Lower lobe of right lung (tissue), 2 donors: Measurements from ENCODE around the gene SCGN. TPM values are rescaled to one million over a fixed set of nuclear protein-coding genes. Genes with fewer than 3 reads are reported as not detected.

ENCODE experiments used
- ATAC-seq, 2 donors: fragments of 200-7000 bp; cut with Tn5 transposase; one replicate each; pipeline ENCODE4 v1.9.1; 2020 to 2022; ENCODE audit warnings: mild to moderate bottlenecking in 2 of 2, moderate library complexity in 2 of 2
- DNase-seq: peaks from one replicate; pipeline ENCODE4 v3.0.0-alpha.2; 2020
- H3K27ac ChIP-seq: fragments of 200-600 bp; one replicate; pipeline ENCODE4 v1.8.0; 2022
- H3K27me3 ChIP-seq: fragments of 200-600 bp; one replicate; pipeline ENCODE4 v1.8.0; 2022; ENCODE audit warnings: low read depth
- H3K36me3 ChIP-seq: fragments of 200-600 bp; one replicate; pipeline ENCODE4 v1.8.0; 2022; ENCODE audit warnings: mild to moderate bottlenecking
- H3K4me1 ChIP-seq: fragments of 200-600 bp; one replicate; pipeline ENCODE4 v1.8.0; 2022
- H3K4me3 ChIP-seq: fragments of 200-600 bp; one replicate; pipeline ENCODE4 v1.8.0; 2022; ENCODE audit warnings: mild to moderate bottlenecking
- H3K9me3 ChIP-seq: fragments of 200-600 bp; one replicate; pipeline ENCODE4 v1.8.0; 2022
- intact Hi-C: fragments of 100-400 bp; cut with DNase I; formaldehyde crosslinking; loops from one replicate; pipeline ENCODE4 v1.11.0; 2022
- total RNA-seq: library from RNA; stranded (reverse); fragmentation: NEBNext Ultra II Directional; extraction: Animal tissue kit (Norgen Biotek cat#: 25700); gene quantifications from one replicate; pipeline ENCODE4 v1.2.1, GENCODE V29; 2021
- TF ChIP-seq, protein P1 (sequence below): fragments of 200-600 bp; IDR thresholded peaks from one replicate; pipeline ENCODE4 v1.8.0; 2022; ENCODE audit warnings: antibody characterized with exemption, mild to moderate bottlenecking
- donor health status: DM: no; HTN: yes; CAD: no; lungs with severe emphysema.

Gene SCGN
- total RNA-seq, 1 donor from 2014 or later = not detected

DNA sequence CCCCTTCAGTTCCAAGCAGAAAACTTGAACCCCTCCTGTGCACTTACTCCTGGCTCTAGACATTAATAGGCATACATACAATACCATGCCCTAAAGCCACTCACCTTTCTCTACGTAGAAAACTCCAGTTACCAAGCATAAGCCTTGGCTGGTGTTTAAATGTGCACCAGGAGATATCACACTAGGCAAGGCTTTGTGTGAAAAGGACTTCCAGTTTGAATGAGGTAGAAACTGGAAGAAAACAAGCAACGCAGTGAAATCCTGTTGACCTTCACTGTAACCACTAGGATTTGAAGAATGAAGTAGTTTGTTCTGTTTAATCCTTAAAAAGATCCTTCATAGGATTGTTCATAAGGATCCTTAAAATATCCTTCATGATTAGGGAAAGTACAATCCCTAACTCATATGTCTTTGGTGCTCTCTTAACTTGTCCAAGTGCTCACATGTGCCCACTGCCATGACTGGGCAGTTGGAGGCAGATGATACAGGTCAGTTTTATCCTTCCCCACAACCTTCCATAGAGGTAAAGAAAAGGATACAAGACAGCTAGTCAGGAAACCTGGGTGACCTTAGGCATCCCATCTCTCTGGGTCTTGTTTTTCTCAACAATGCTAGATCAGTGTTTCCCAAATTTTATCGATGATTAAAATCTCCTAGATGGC lies 9.2 kb upstream of the SCGN start:
- no peak overlapping the region for H3K27ac ChIP-seq
- intact Hi-C loops = no loop called here
- no peak overlapping the region for H3K4me3 ChIP-seq
- no peaks in the 10 kb centered on the region for H3K4me1 ChIP-seq
- no peaks in the 10 kb centered on the region for H3K36me3 ChIP-seq
- no peaks in the 10 kb centered on the region for H3K9me3 ChIP-seq
- TF ChIP-seq, protein P1, sequence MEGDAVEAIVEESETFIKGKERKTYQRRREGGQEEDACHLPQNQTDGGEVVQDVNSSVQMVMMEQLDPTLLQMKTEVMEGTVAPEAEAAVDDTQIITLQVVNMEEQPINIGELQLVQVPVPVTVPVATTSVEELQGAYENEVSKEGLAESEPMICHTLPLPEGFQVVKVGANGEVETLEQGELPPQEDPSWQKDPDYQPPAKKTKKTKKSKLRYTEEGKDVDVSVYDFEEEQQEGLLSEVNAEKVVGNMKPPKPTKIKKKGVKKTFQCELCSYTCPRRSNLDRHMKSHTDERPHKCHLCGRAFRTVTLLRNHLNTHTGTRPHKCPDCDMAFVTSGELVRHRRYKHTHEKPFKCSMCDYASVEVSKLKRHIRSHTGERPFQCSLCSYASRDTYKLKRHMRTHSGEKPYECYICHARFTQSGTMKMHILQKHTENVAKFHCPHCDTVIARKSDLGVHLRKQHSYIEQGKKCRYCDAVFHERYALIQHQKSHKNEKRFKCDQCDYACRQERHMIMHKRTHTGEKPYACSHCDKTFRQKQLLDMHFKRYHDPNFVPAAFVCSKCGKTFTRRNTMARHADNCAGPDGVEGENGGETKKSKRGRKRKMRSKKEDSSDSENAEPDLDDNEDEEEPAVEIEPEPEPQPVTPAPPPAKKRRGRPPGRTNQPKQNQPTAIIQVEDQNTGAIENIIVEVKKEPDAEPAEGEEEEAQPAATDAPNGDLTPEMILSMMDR = no peak
- no peaks in the 10 kb centered on the region for H3K27me3 ChIP-seq
- ATAC-seq (no peak), DNase-seq (no peak)

DNA sequence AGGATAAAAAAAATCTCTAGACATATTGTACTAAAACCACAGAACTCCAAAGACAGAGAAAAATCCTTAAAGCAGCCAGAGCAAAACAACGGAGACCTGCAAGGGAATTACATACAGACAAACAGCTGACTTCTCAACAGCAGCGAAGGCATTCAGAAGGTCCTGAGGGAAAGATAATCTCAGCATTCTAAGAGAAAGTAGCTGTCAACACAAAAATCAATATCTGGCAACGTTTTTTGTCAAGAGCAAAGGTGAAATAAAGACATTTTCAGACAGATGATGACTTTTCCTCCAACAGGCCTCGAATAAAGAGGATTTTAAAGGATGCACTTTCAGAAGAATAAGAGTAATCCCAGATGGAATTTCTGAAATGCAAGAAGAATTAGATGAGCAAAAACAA lies 6.1 kb upstream of the SCGN start:
- Histone ChIP-seq H3K4me3 (no peak overlapping the region), H3K36me3 (no peaks in the 10 kb centered on the region), H3K27me3 (peaks cover 4% of the 10 kb centered on the region), H3K27ac (no peak overlapping the region), H3K4me1 (no peaks in the 10 kb centered on the region), H3K9me3 (no peaks in the 10 kb centered on the region)
- intact Hi-C loops = no loop called here
- ATAC-seq (no peak), DNase-seq (no peak)
- TF ChIP-seq, protein P1 = no peak

DNA sequence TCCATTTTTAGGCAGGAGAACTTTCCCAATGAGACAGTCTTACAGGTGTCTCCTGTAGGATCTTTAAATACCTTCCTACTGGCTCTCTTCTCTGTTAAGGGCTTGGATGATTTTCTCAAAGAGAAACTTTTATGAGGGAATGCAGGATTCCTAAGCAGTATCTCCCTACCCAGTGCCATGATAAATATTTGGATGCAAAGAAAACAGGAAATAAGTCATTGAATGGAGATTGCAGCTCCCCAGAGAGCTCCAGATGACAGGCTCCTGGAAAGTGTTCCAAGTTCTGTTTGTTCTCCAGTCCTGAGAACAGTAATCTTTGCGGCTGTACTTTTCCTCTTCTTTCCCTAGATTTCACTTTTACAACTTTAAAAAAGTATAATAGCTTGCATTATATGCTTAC lies 2.4 kb upstream of the SCGN start:
- Histone ChIP-seq H3K4me3 (no peak overlapping the region), H3K36me3 (no peaks in the 10 kb centered on the region), H3K9me3 (no peaks in the 10 kb centered on the region), H3K27me3 (peaks cover 23% of the 10 kb centered on the region), H3K27ac (no peak overlapping the region), H3K4me1 (no peaks in the 10 kb centered on the region)
- TF ChIP-seq, protein P1 = no peak
- no peak for DNase-seq
- no peak for ATAC-seq
- intact Hi-C loops = no loop called here

DNA sequence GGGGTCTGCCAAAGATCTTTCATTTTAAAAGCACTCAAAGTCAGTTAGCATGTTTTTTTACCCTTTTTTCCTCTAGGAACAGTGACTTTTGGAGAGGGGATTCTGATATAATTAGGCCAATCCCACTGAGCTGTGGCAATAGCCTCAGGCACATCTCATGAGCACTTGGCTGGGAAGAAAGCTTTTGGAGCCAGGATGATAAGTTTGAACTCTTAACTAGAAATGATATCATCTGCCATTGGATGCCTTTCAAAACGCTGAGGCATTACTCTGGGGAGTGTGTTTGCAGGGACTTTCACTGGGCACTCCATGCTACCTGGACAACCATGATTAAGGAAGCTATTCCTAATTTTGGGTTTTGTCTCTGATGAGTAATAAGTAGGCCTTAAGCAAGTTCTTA lies 3.7 kb downstream of the SCGN start:
- H3K36me3 ChIP-seq = no peaks in the 10 kb centered on the region
- DNase-seq = no peak
- peaks cover 44% of the 10 kb centered on the region for H3K27me3 ChIP-seq

GRCh38 chr6:25659633-25660368 lies 7.8 kb downstream of the SCGN start:
- DNase-seq (no peak), ATAC-seq (no peak)
- H3K36me3 ChIP-seq = no peaks in the 10 kb centered on the region
- no peaks in the 10 kb centered on the region for H3K9me3 ChIP-seq
- no peaks in the 10 kb centered on the region for H3K4me1 ChIP-seq
- no peak overlapping the region for H3K27ac ChIP-seq
- H3K27me3 ChIP-seq = peaks cover 23% of the 10 kb centered on the region
- no peak overlapping the region for H3K4me3 ChIP-seq
- TF ChIP-seq, protein P1 = no peak
- intact Hi-C loops = no loop called here

More for the DNA sequence above, 3.7 kb downstream of the SCGN start:
- Histone ChIP-seq H3K27ac (no peak overlapping the region), H3K9me3 (no peaks in the 10 kb centered on the region), H3K4me3 (no peak overlapping the region), H3K4me1 (no peaks in the 10 kb centered on the region)
- intact Hi-C loops = no loop called here
- ATAC-seq = no peak
- TF ChIP-seq, protein P1 = no peak
